Keratinocyte (primary cell): Measurements from ENCODE around the gene ARL11. TPM values are rescaled to one million over a fixed set of nuclear protein-coding genes. Genes with fewer than 3 reads are reported as not detected.

Source experiments
- DNase-seq: peaks from one replicate; pipeline ENCODE4 v3.0.0-alpha.2; 2011; ENCODE audit warnings: low read depth, missing footprints, low spot score
- FAIRE-seq: peaks from 2 replicates; lab custom pipeline; 2011; peaks lifted over from hg19 to GRCh38; lab: Jason Lieb, UNC
- H2AFZ ChIP-seq: 2 replicates; pipeline ENCODE4 v1.6.0; 2012; ENCODE audit warnings: low read length, control low read depth, inconsistent platforms; ENCODE audit not compliant: control insufficient read depth
- H3K27ac ChIP-seq: 2 replicates; pipeline ENCODE4 v1.5.1; 2011; ENCODE audit warnings: low read length; ENCODE audit not compliant: control insufficient read depth, insufficient read depth
- H3K27me3 ChIP-seq: 3 replicates; pipeline ENCODE4 v1.6.0; 2011; ENCODE audit warnings: low read length; ENCODE audit not compliant: control insufficient read depth, insufficient read depth; ENCODE audit errors: extremely low read depth
- H3K36me3 ChIP-seq, 2 experiments: 2 replicates in 1 of 2; 3 replicates in 1 of 2; pipeline ENCODE4 v1.5.1; 2011; ENCODE audit warnings: low read length in 2 of 2, mild to moderate bottlenecking in 1 of 2; ENCODE audit not compliant: control insufficient read depth in 2 of 2, insufficient read depth in 2 of 2; ENCODE audit errors: extremely low read depth in 1 of 2
- H3K4me1 ChIP-seq: 3 replicates; pipeline ENCODE4 v1.5.1; 2011; ENCODE audit warnings: low read length; ENCODE audit not compliant: control insufficient read depth, insufficient read depth; ENCODE audit errors: extremely low read depth
- H3K4me2 ChIP-seq: 3 replicates; pipeline ENCODE4 v1.6.0; 2011; ENCODE audit warnings: low read depth, low read length; ENCODE audit not compliant: control insufficient read depth, insufficient read depth; ENCODE audit errors: extremely low read depth
- H3K4me3 ChIP-seq, 3 experiments: fragments of 200-600 bp in 1 of 3; sonication (generic) in 1 of 3; 2 replicates in 2 of 3; 3 replicates in 1 of 3; pipeline ENCODE4 v1.5.1; 2011 to 2016; ENCODE audit warnings: low read length in 3 of 3, mild to moderate bottlenecking in 3 of 3, control low read depth in 2 of 3, inconsistent platforms in 1 of 3, low read depth in 1 of 3, mixed read lengths in 1 of 3, mixed run types in 1 of 3, moderate library complexity in 1 of 3; ENCODE audit not compliant: control insufficient read depth in 2 of 3, insufficient read depth in 2 of 3; ENCODE audit errors: extremely low read depth in 1 of 3
- H3K79me2 ChIP-seq: 2 replicates; pipeline ENCODE4 v1.6.0; 2012; ENCODE audit warnings: low read length; ENCODE audit not compliant: control insufficient read depth, insufficient read depth
- H3K9ac ChIP-seq: 3 replicates; pipeline ENCODE4 v1.6.0; 2011; ENCODE audit warnings: low read length; ENCODE audit not compliant: control insufficient read depth, insufficient read depth; ENCODE audit errors: extremely low read depth
- H3K9me1 ChIP-seq: 3 replicates; pipeline ENCODE4 v1.6.0; 2011; ENCODE audit warnings: low read length; ENCODE audit not compliant: control insufficient read depth, insufficient read depth; ENCODE audit errors: extremely low read depth
- H3K9me3 ChIP-seq: 2 replicates; pipeline ENCODE4 v1.5.1; 2012; ENCODE audit warnings: low read depth, low read length; ENCODE audit not compliant: control insufficient read depth
- H4K20me1 ChIP-seq: 3 replicates; pipeline ENCODE4 v1.6.0; 2011; ENCODE audit warnings: low read length; ENCODE audit not compliant: control insufficient read depth, insufficient read depth; ENCODE audit errors: extremely low read depth
- EZH2 ChIP-seq: IDR thresholded peaks from one replicate; pipeline ENCODE4 v1.6.1; 2012; ENCODE audit warnings: inconsistent platforms, mild to moderate bottlenecking, low read length, moderate library complexity
- dilution Hi-C: fragments of 300-500 bp; cut with MboI; formaldehyde crosslinking; loops from one replicate; pipeline ENCODE4 v1.7.0; 2020; ENCODE audit warnings: low sequenced_read_pairs; ENCODE audit not compliant: extremely low pct_ligation_motif_present
- polyA plus RNA-seq, 5 experiments: library from polyadenylated mRNA; depleted of rRNA in 3 of 5; stranded (reverse) in 3 of 5; stranded (forward) in 1 of 5; unstranded in 1 of 5; fragments of >200 nt; gene quantifications; 1 replicate in 1 of 5; 2 replicates in 3 of 5; 3 replicates in 1 of 5; pipeline versions ENCODE4 v1.2.1 to v1.2.3, GENCODE V29; 2011 to 2012; ENCODE audit warnings: missing spikeins in 2 of 5, low read depth in 1 of 5, low replicate concordance in 1 of 5
- TF ChIP-seq, protein P1 (sequence below), 3 experiments: IDR thresholded peaks in 1 of 3; conservative IDR thresholded peaks in 1 of 3; optimal IDR thresholded peaks in 1 of 3; 2 replicates in 2 of 3; 3 replicates in 1 of 3; pipeline versions ENCODE3 to v1.5.1; 2011; ENCODE audit warnings: low read length in 3 of 3, mild to moderate bottlenecking in 3 of 3, moderate library complexity in 2 of 3, control low read depth in 1 of 3, inconsistent platforms in 1 of 3; ENCODE audit not compliant: insufficient read depth in 2 of 3; ENCODE audit errors: extremely low read depth in 1 of 3

The ARL11 gene
- polyA plus RNA-seq, 1 donor (not counting 4 experiments of a cell fraction or from before 2014, with no cell fraction given), result 0.55 TPM

DNA sequence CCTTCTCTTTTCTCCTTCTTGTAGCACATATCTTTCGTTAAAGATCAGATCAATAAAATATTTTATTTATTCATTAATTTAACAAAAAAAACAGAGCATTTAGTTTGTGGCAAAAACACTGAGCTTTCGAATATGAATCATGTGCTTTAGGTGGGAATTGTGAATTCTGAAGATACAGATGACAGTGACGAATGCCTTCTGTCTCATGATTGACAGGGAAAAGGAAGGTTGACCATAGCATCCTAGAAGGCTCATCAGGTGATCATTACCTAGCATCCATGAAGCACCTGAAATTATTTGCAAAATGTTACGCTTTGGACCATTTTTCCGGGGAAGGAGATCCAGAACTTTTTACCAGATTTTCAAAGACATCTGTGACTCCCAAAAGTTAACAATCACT, 3.8 kb downstream of the ARL11 start:
- no peak overlapping the region for H3K4me2 ChIP-seq
- H2AFZ ChIP-seq, result no peak overlapping the region
- H3K9ac ChIP-seq, result no peak overlapping the region
- no peak overlapping the region for H3K4me3 ChIP-seq
- DNase-seq, result no peak
- H4K20me1 ChIP-seq, result no peaks in the 10 kb centered on the region
- FAIRE-seq, result no peak
- dilution Hi-C loops, result no loop called here
- no peaks in the 10 kb centered on the region for H3K9me1 ChIP-seq
- no peaks in the 10 kb centered on the region for H3K27me3 ChIP-seq
- TF ChIP-seq, protein P1, sequence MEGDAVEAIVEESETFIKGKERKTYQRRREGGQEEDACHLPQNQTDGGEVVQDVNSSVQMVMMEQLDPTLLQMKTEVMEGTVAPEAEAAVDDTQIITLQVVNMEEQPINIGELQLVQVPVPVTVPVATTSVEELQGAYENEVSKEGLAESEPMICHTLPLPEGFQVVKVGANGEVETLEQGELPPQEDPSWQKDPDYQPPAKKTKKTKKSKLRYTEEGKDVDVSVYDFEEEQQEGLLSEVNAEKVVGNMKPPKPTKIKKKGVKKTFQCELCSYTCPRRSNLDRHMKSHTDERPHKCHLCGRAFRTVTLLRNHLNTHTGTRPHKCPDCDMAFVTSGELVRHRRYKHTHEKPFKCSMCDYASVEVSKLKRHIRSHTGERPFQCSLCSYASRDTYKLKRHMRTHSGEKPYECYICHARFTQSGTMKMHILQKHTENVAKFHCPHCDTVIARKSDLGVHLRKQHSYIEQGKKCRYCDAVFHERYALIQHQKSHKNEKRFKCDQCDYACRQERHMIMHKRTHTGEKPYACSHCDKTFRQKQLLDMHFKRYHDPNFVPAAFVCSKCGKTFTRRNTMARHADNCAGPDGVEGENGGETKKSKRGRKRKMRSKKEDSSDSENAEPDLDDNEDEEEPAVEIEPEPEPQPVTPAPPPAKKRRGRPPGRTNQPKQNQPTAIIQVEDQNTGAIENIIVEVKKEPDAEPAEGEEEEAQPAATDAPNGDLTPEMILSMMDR (optimal IDR thresholded peaks at IDR 0.05 in 1 of 3, IDR thresholded peaks at IDR 0.05 in 1 of 3, conservative IDR thresholded peaks at IDR 0.05 in 1 of 3; ENCODE audit: extremely low read depth in 1 of 3, insufficient read depth in 2 of 3, low read length in 3 of 3), result no peak
- no peak for TF ChIP-seq EZH2
- no peaks in the 10 kb centered on the region for H3K36me3 ChIP-seq
- H3K27ac ChIP-seq, result no peak overlapping the region
- H3K9me3 ChIP-seq, result no peaks in the 10 kb centered on the region
- no peaks in the 10 kb centered on the region for H3K79me2 ChIP-seq
- peaks cover 8% of the 10 kb centered on the region for H3K4me1 ChIP-seq

DNA sequence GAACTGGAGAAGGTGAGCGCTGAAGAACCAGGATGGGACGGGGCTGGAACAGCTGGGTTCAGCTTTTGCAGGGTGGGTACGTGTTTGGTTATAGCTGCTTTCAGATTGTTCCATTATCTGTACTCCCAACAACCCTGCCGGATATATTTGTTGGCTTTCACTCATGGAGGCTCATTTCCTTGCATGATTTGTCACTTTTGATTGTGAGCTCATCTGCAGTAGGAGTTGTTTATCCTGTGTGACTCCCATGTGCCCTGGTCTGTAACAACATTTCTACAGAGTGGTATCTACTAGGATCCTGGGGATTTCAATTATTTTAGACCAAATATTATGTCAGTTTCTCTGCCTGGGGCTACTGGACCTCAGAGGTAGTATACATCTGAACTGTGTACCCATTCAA, 5.4 kb downstream of the ARL11 start:
- no peak for DNase-seq
- FAIRE-seq, result no peak
- Histone ChIP-seq H4K20me1 (no peaks in the 10 kb centered on the region), H3K4me1 (no peaks in the 10 kb centered on the region), H3K79me2 (no peaks in the 10 kb centered on the region), H2AFZ (no peak overlapping the region), H3K36me3 (no peaks in the 10 kb centered on the region), H3K9me3 (no peaks in the 10 kb centered on the region), H3K4me3 (no peak overlapping the region), H3K9me1 (no peaks in the 10 kb centered on the region), H3K9ac (no peak overlapping the region), H3K4me2 (no peak overlapping the region), H3K27me3 (no peaks in the 10 kb centered on the region), H3K27ac (no peak overlapping the region)
- dilution Hi-C loops, result no loop called here
- TF ChIP-seq, protein P1 (optimal IDR thresholded peaks at IDR 0.05 in 1 of 3, IDR thresholded peaks at IDR 0.05 in 1 of 3, conservative IDR thresholded peaks at IDR 0.05 in 1 of 3; ENCODE audit: extremely low read depth in 1 of 3, insufficient read depth in 2 of 3, low read length in 3 of 3), result no peak
- no peak for TF ChIP-seq EZH2
